ENCODE data around the gene ABHD12B.

ABHD12B gene

DNA sequence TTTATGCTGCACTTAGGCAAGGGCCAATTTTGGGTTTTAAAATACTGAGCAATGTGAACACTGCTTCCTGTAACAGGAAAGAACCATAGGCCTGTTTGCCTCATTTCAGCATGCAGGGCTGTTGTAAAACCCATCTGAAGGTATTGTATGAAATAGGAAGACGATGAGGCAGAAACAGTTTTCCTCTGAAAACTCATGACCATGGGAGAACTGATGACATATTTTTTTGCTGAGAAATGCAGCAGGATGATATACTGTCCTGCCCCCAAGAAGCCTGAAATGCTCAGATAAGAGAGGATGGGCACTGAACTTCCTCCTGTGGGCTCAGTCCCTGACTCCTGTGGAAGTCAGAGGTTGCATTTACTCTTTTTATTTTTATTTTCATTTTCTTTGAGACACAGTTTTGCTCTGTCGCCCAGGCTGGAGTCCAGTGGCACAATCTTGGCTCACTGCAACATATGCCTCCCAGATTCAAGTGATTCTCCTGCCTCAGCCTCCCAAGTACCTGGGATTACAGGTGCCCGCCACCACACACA lies 55.1 kb downstream of the ABHD12B start:
- no peak overlapping the region for H3K4me3 ChIP-seq (ENCODE audit: low read depth, low read length)
- no peak for DNase-seq (ENCODE audit: low read depth)
- TF ChIP-seq, protein P1, sequence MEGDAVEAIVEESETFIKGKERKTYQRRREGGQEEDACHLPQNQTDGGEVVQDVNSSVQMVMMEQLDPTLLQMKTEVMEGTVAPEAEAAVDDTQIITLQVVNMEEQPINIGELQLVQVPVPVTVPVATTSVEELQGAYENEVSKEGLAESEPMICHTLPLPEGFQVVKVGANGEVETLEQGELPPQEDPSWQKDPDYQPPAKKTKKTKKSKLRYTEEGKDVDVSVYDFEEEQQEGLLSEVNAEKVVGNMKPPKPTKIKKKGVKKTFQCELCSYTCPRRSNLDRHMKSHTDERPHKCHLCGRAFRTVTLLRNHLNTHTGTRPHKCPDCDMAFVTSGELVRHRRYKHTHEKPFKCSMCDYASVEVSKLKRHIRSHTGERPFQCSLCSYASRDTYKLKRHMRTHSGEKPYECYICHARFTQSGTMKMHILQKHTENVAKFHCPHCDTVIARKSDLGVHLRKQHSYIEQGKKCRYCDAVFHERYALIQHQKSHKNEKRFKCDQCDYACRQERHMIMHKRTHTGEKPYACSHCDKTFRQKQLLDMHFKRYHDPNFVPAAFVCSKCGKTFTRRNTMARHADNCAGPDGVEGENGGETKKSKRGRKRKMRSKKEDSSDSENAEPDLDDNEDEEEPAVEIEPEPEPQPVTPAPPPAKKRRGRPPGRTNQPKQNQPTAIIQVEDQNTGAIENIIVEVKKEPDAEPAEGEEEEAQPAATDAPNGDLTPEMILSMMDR (IDR thresholded peaks at IDR 0.05; ENCODE audit: low read depth, low read length, missing control alignments): no peak

DNA sequence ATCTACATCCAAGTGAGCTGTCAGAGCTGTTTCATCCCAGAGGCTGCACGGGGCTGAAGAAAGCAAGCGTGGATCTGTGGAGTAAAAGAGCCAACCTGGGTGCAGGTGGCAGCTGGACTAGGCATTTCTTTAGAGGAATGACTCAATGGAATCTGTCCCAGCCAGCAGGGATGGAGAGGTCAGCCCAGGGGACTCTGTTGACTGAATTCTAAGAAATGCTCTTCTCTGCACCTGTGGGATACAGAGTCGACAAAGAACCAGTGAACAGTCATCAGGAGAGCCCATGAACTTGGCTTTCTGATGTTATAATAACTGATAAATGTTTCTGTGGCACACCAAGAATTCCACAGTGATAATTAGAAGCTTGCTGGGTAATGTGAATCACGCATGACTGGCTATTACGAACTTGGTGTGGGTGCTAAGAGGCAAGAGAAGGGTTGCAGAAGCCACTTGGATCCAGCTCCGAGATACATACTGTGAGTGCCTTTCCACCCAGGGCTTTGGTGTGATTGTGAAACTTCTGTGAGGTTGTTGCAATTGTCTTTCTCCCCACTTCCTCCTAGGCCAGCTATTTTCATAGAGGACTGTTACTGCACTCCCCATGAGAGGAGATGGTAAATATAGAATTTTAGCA lies 56.3 kb downstream of the ABHD12B start:
- TF ChIP-seq, protein P1 (IDR thresholded peaks at IDR 0.05; ENCODE audit: low read depth, low read length, missing control alignments): no peak
- no peak for DNase-seq (ENCODE audit: low read depth)
- no peak overlapping the region for H3K4me3 ChIP-seq (ENCODE audit: low read depth, low read length)

DNA sequence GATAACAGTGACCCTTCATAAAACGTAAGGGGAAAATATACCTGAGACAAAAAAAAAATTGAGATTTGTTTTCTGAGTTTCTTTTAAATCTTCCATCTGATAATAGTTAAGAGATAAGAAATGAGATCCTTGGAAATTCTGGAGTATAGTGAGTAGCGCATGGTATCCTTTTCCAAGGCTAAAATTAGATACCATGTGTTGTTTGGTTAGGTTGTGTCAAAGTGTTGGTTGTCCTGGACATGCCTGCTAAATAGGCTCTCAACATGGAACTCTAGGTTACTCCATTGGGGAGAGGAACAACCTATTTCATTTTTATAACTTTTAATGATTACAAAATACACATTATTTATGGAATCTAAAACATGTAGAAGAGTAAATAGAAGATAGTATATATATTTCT lies 57.7 kb downstream of the ABHD12B start:
- TF ChIP-seq, protein P1 (IDR thresholded peaks at IDR 0.05; ENCODE audit: low read depth, low read length, missing control alignments): no peak
- DNase-seq (ENCODE audit: low read depth): no peak
- no peak overlapping the region for H3K4me3 ChIP-seq (ENCODE audit: low read depth, low read length)

DNA sequence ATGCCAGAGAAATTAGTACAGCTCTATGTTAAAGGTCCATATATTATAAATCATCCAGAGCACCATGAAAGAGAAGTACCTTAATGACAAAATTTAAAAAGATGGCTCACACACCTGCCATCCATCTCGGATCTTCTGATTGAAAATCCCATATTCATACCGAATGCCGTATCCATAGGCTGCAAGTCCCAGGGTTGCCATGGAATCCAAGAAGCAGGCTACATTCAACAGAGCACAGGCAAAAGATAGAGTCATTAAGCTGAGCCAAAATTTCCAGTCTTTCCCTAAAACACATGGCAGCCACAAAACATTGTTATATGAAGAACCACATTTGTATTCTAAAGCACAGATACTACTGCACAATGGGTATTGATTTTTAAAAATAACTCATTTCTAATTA lies 59.7 kb downstream of the ABHD12B start:
- TF ChIP-seq, protein P1 (IDR thresholded peaks at IDR 0.05; ENCODE audit: low read depth, low read length, missing control alignments): no peak
- no peak for DNase-seq (ENCODE audit: low read depth)
- no peak overlapping the region for H3K4me3 ChIP-seq (ENCODE audit: low read depth, low read length)

DNA sequence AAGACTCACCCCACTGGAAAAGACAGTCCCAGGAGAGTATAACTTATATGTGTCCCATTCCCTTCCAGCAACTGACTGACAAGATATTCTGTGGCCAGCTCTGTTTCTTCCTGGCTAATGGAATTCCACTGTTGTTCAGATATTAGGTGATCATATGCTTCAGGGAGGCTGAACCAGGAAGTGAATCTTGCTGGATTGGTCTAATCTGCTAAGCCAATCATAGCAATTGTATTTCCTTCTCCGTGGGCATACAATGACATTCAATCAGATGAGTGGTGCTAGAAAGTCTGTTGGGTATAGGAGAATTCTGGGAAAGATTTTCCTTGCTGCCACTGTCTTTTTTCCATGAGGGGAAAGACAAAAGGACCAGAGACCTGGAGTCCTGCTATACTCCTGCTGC lies 60.3 kb downstream of the ABHD12B start:
- no peak overlapping the region for H3K4me3 ChIP-seq (ENCODE audit: low read depth, low read length)
- DNase-seq (ENCODE audit: low read depth): no peak
- TF ChIP-seq, protein P1 (IDR thresholded peaks at IDR 0.05; ENCODE audit: low read depth, low read length, missing control alignments): no peak

DNA sequence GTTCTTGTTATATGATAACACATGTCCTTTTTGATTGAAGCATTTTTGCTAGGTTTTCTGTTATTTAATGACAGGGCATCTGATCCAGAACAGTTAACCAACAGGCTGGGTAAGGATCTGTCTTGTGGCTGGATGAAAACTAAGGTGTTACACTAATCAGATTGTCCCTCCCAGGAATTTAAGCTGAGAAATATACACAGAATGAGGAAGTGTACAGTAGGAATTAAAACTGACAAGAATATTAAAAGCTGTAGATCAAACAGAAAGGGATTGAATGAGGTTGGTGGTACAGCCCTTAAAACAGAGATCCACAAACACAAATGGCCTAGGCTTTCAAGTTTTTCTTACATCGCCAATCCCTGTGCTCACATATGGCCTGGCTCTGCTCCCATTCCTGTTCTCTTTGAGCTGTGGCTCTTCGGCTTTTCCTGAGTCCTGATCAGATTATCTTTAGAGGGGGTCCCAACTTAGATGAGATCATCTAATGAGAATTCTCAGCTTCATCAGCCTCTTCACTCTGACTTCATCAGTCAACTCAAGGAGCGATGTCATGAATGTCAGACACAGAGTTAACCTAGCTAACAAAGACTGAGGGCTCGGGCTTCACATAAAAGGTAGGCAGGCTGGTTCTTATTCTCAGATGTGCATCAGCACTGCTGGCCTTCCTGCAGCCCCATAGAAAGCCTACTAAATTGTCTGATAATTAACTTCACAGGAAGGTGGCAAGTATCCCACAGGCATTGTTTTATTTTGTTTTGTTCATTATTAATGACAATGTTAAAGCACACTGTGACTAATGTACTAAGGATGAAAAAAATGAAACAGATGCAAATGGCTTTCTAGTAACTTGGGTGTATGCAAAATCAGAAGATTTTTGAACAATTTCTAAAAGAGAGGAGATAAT lies 61.0 kb downstream of the ABHD12B start:
- no peak for DNase-seq (ENCODE audit: low read depth)
- TF ChIP-seq, protein P1 (IDR thresholded peaks at IDR 0.05; ENCODE audit: low read depth, low read length, missing control alignments): no peak
- H3K4me3 ChIP-seq (ENCODE audit: low read depth, low read length): no peak overlapping the region
